MCF 10A (cell line): ENCODE measurements around the gene STAT1. TPM values are rescaled to one million over a fixed set of nuclear protein-coding genes. Genes with fewer than 3 reads are reported as not detected.

Experiments used
- BruUV-seq: library from RNA; stranded (reverse); fragments of 400-500 nt; replicated peaks from 2 replicates; lab custom pipeline; 2021; lab: Mats Ljungman, UMichigan
- CTCF ChIA-PET: fragments of 300-600 bp; sonication (Branson Sonifier 250); formaldehyde crosslinking; extraction: SDS; loops from one replicate; lab custom pipeline; 2021; ENCODE audit warnings: antibody characterized with exemption, inconsistent platforms; lab: Yijun Ruan, JAX
- POLR2A ChIA-PET: fragments of 300-600, 350-650 bp; sonication (Branson Sonifier 250); formaldehyde crosslinking; extraction: SDS; loops from one replicate; lab custom pipeline; 2020; ENCODE audit warnings: antibody characterized with exemption, inconsistent platforms; lab: Yijun Ruan, JAX
- DNase-seq: peaks from one replicate; pipeline ENCODE4 v3.0.0-alpha.2; 2018; ENCODE audit not compliant: unreplicated experiment
- H3K27ac Mint-ChIP-seq: one replicate; pipeline ENCODE4 v1.8.0; 2022; ENCODE audit warnings: mild to moderate bottlenecking, low read depth, mixed read lengths; ENCODE audit not compliant: unreplicated experiment
- H3K27me3 Mint-ChIP-seq: one replicate; pipeline ENCODE4 v1.8.0; 2022; ENCODE audit warnings: mixed read lengths; ENCODE audit not compliant: insufficient read depth, unreplicated experiment
- H3K36me3 Mint-ChIP-seq: one replicate; pipeline ENCODE4 v1.8.0; 2022; ENCODE audit warnings: mild to moderate bottlenecking, moderate library complexity, mixed read lengths; ENCODE audit not compliant: insufficient read depth, unreplicated experiment
- H3K4me1 Mint-ChIP-seq: one replicate; pipeline ENCODE4 v1.8.0; 2022; ENCODE audit warnings: mixed read lengths; ENCODE audit not compliant: insufficient read depth, unreplicated experiment
- H3K4me3 Mint-ChIP-seq: one replicate; pipeline ENCODE4 v1.8.0; 2022; ENCODE audit warnings: mild to moderate bottlenecking, moderate library complexity, mixed read lengths; ENCODE audit not compliant: unreplicated experiment
- H3K9me3 Mint-ChIP-seq: one replicate; pipeline ENCODE4 v1.8.0; 2022; ENCODE audit warnings: mixed read lengths; ENCODE audit not compliant: unreplicated experiment
- intact Hi-C: fragments of 100-400 bp; cut with micrococcal nuclease; formaldehyde crosslinking; loops from 2 replicates; pipeline ENCODE4 v1.14.1; 2022
- total RNA-seq: library from RNA; stranded (reverse); gene quantifications from 2 replicates; pipeline ENCODE4 v1.2.3, GENCODE V29; 2022
- TF ChIP-seq, protein P1 (sequence below): fragments of 200-600 bp; IDR thresholded peaks from one replicate; pipeline ENCODE4 v1.8.0; 2022; ENCODE audit warnings: antibody characterized with exemption, mild to moderate bottlenecking; ENCODE audit not compliant: unreplicated experiment

STAT1 gene
- total RNA-seq, 1 experiment from 2014 or later: 36.9 TPM

DNA sequence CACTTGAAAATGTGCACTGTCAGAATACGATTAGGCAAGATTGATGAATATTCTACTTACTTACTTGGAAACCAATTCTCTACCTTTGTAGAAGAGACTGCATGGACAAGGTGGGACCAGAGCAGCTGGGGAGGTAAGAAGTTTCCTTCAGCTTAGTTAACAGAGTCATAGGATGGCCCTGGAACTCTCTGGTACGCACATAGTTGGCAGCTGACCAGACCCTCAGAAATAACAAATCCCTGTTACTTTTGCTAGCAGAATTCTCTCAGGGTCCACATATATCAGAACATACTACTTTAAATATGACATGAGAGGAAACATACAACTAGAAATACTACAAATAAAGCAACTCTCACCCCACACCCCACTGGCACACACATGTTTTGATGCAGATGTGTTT lies 24.8 kb upstream of the STAT1 start:
- DNase-seq: no peak
- Mint-ChIP-seq H3K36me3 (peaks cover 5% of the 10 kb centered on the region), H3K4me3 (no peak overlapping the region), H3K27me3 (no peaks in the 10 kb centered on the region), H3K9me3 (no peaks in the 10 kb centered on the region), H3K4me1 (peaks cover 19% of the 10 kb centered on the region), H3K27ac (peak overlapping the region; percentile 74)
- no TSS peak for BruUV-seq
- TF ChIP-seq, protein P1, sequence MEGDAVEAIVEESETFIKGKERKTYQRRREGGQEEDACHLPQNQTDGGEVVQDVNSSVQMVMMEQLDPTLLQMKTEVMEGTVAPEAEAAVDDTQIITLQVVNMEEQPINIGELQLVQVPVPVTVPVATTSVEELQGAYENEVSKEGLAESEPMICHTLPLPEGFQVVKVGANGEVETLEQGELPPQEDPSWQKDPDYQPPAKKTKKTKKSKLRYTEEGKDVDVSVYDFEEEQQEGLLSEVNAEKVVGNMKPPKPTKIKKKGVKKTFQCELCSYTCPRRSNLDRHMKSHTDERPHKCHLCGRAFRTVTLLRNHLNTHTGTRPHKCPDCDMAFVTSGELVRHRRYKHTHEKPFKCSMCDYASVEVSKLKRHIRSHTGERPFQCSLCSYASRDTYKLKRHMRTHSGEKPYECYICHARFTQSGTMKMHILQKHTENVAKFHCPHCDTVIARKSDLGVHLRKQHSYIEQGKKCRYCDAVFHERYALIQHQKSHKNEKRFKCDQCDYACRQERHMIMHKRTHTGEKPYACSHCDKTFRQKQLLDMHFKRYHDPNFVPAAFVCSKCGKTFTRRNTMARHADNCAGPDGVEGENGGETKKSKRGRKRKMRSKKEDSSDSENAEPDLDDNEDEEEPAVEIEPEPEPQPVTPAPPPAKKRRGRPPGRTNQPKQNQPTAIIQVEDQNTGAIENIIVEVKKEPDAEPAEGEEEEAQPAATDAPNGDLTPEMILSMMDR: no peak
- ChIA-PET CTCF (interaction anchor here (1.5 to 5.8 kb wide), 4 partner anchors 12 to 259 kb away, joined by 3 to 49 read pairs (median 7); no protein-coding TSS in a partner anchor), POLR2A (interaction anchor here (1.3 to 5.5 kb wide), 2 partner anchors 11 to 19 kb away, joined by 4 to 23 read pairs; no protein-coding TSS in a partner anchor)
- intact Hi-C loops: no loop called here

DNA sequence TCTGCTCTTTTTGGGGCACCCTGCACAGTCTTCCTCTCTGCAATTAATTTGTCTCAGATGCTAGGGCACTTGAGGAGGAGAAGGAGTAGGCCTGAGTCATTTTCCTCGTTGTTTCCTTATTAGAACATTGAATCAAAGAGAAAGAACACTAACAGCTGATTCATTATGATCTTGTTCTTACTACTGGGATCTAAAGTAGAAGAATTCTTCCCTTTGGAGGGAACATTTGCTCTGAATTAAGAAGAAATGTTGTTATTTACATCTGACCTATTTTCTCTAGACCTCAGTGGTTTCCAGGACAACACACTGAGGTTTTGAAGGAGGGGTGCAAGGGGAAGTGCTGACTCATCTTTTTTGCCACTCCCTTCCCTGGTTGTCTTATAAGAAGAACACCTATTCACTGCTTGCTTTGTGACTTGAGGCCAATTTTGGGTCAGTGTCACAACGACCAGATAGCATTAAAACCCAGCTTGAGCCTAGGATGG lies 24.3 kb upstream of the STAT1 start:
- DNase-seq: peak; percentile 35
- POLR2A ChIA-PET: interaction anchor here (1.3 to 5.5 kb wide), 2 partner anchors 11 to 18 kb away, joined by 4 to 23 read pairs; no protein-coding TSS in a partner anchor
- H3K4me3 Mint-ChIP-seq: no peak overlapping the region
- BruUV-seq: no TSS peak
- peaks cover 5% of the 10 kb centered on the region for H3K36me3 Mint-ChIP-seq
- TF ChIP-seq, protein P1: no peak
- peak overlapping the region; percentile 74 for H3K27ac Mint-ChIP-seq
- H3K27me3 Mint-ChIP-seq: no peaks in the 10 kb centered on the region
- peaks cover 19% of the 10 kb centered on the region for H3K4me1 Mint-ChIP-seq
- no peaks in the 10 kb centered on the region for H3K9me3 Mint-ChIP-seq
- CTCF ChIA-PET: interaction anchor here (1.0 to 5.8 kb wide), 6 partner anchors 13 to 464 kb away, joined by 3 to 49 read pairs (median 4); no protein-coding TSS in a partner anchor
- intact Hi-C loops: no loop called here

DNA sequence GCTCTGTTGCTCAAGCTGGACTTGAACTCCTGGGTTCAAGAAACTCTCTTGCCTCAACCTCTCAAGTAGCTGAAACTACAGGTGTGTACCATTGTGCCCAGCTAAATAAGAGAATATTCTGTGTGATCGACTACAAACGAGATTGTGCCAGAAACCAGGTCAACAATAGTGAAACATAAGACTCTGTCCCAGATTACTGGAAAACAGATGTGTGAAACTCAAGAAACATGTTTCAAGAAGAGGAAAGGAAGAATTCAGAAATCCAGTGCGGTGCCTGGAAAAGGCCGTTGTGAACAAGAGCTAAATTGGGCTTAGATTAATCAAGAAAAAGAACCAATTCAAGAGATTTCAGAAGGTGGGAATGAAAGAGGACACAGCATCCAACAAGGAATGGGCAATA lies 23.4 kb upstream of the STAT1 start:
- no TSS peak for BruUV-seq
- intact Hi-C loops: no loop called here
- H3K4me3 Mint-ChIP-seq: no peak overlapping the region
- no peaks in the 10 kb centered on the region for H3K9me3 Mint-ChIP-seq
- ChIA-PET CTCF (interaction anchor here (0.6 to 5.8 kb wide), 8 partner anchors 9 to 465 kb away, joined by 3 to 49 read pairs (median 3); no protein-coding TSS in a partner anchor), POLR2A (interaction anchor here (1.5 to 5.5 kb wide), 2 partner anchors 13 to 17 kb away, joined by 9 to 23 read pairs; no protein-coding TSS in a partner anchor)
- DNase-seq: no peak
- peaks cover 19% of the 10 kb centered on the region for H3K4me1 Mint-ChIP-seq
- TF ChIP-seq, protein P1: no peak
- H3K27ac Mint-ChIP-seq: no peak overlapping the region
- no peaks in the 10 kb centered on the region for H3K27me3 Mint-ChIP-seq
- peaks cover 5% of the 10 kb centered on the region for H3K36me3 Mint-ChIP-seq

DNA sequence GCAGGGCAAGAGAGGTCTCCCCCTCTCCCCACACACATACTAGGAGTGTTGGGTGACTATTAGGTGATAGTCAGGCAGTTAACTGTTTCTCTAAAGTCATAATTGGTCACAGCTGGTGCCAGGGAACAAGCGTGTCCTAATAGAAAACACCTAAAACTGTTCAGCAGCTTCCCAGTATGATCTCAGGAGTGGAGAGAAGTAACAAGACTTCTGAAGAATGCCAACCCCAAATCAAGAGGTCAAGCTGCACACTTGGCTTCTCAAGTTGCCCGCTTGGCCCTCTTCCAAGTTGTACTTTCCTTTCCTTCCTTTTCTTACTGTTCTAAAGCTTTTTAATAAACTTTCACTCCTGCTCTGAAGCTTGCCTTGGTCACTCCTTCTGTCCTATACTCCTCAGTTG lies 22.4 kb upstream of the STAT1 start:
- H3K36me3 Mint-ChIP-seq: peaks cover 5% of the 10 kb centered on the region
- H3K4me1 Mint-ChIP-seq: peaks cover 9% of the 10 kb centered on the region
- ChIA-PET POLR2A (interaction anchor here (0.5 to 2.1 kb wide), 3 partner anchors 14 to 373 kb away, joined by 3 to 12 read pairs (median 9); no protein-coding TSS in a partner anchor), CTCF (interaction anchor here (0.7 to 1.7 kb wide), 3 partner anchors 15 to 255 kb away, joined by 3 to 10 read pairs (median 4); no protein-coding TSS in a partner anchor)
- no peak overlapping the region for H3K4me3 Mint-ChIP-seq
- intact Hi-C loops: no loop called here
- no peaks in the 10 kb centered on the region for H3K9me3 Mint-ChIP-seq
- no peaks in the 10 kb centered on the region for H3K27me3 Mint-ChIP-seq
- BruUV-seq: no TSS peak
- no peak overlapping the region for H3K27ac Mint-ChIP-seq
- DNase-seq: no peak
- TF ChIP-seq, protein P1: no peak
